ENCODE measurements around the gene TUBGCP5.

DNA sequence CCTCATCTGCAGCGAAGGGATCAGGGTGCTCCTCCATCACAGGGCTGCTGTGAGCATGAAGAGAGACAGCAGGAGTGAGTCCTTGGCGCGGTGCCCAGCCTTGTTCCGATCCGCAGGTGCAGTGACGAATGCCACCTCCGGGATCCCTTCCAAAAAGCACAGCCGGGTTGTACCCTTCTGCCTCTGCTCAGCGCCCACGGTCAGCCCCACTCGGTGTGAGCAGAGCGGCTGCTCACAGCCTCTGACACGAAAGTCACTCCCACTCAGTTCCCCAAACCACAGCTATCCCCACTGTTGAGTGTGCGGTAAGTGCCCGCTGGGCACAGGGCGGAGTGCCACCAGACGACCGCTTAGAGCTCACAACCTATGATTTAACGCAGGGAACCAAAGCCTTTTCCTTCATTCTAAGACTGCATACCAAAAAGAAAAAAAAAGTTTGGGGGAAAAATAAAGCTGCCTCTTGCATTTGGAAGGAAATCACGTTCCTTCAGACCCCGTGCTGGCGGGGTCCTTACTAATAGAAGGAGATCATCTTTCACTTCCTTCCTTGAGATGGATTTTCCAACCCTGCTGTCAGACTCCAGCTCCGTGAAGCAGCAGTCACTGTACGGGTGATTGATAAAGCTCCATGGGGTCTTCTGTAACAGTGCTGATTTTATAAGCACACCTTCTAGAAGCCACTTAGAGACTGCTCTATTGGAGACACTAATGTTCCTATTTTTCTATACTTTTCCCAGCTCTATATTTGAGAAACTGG lies 34.7 kb upstream of the TUBGCP5 start:
- TF ChIP-seq, protein P1, sequence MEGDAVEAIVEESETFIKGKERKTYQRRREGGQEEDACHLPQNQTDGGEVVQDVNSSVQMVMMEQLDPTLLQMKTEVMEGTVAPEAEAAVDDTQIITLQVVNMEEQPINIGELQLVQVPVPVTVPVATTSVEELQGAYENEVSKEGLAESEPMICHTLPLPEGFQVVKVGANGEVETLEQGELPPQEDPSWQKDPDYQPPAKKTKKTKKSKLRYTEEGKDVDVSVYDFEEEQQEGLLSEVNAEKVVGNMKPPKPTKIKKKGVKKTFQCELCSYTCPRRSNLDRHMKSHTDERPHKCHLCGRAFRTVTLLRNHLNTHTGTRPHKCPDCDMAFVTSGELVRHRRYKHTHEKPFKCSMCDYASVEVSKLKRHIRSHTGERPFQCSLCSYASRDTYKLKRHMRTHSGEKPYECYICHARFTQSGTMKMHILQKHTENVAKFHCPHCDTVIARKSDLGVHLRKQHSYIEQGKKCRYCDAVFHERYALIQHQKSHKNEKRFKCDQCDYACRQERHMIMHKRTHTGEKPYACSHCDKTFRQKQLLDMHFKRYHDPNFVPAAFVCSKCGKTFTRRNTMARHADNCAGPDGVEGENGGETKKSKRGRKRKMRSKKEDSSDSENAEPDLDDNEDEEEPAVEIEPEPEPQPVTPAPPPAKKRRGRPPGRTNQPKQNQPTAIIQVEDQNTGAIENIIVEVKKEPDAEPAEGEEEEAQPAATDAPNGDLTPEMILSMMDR (IDR thresholded peaks at IDR 0.05) = no peak
- TF ChIP-seq POLR2A (IDR thresholded peaks at IDR 0.05) (no peak), EP300 (IDR thresholded peaks at IDR 0.05) (no peak), POLR2AphosphoS5 (IDR thresholded peaks at IDR 0.05) (no peak)

Measured in sigmoid colon (tissue), 4 donors.